GM06990 (cell line): Measurements from ENCODE around the gene IGF1R.

ENCODE experiments used
- DNase-seq: peaks from one replicate; pipeline ENCODE4 v3.0.0-alpha.2; 2011; ENCODE audit not compliant: insufficient read length; ENCODE audit errors: extremely low read depth
- H3K27me3 ChIP-seq: replicated peaks from 2 replicates; pipeline ENCODE4 v1.6.0; 2011; ENCODE audit warnings: low read length; ENCODE audit not compliant: control insufficient read depth, insufficient read depth
- H3K36me3 ChIP-seq: 2 replicates; pipeline ENCODE4 v1.5.1; 2011; ENCODE audit warnings: low read length; ENCODE audit not compliant: control insufficient read depth, insufficient read depth
- H3K4me3 ChIP-seq: replicated peaks from 2 replicates; pipeline ENCODE4 v1.5.1; 2011; ENCODE audit warnings: low read depth, mild to moderate bottlenecking, control low read depth, low read length
- TF ChIP-seq, protein P1 (sequence below): IDR thresholded peaks from 2 replicates; pipeline ENCODE4 v1.5.1; 2011; ENCODE audit warnings: low read length, control low read depth, mild to moderate bottlenecking, inconsistent platforms; ENCODE audit not compliant: insufficient read depth, poor library complexity, severe bottlenecking

IGF1R gene

DNA sequence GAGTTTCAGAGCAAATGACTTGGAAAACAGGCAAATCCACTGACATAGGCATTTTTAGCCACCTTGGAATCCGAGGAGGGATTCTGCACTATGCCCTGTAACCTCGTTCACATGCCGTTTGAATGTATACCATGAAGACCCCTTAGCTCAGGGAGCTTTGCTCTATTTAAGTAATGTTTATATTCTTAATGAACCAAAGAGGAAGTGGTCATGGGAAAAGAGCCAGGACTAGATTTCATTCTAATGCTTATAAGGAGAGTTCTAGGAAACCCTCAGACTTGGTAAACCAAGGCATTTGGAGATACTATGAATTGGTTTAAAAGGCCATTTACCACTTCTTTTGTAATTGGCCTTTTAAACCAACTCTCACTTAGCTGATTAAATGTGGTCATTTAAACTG, 178.9 kb downstream of the IGF1R start:
- TF ChIP-seq, protein P1, sequence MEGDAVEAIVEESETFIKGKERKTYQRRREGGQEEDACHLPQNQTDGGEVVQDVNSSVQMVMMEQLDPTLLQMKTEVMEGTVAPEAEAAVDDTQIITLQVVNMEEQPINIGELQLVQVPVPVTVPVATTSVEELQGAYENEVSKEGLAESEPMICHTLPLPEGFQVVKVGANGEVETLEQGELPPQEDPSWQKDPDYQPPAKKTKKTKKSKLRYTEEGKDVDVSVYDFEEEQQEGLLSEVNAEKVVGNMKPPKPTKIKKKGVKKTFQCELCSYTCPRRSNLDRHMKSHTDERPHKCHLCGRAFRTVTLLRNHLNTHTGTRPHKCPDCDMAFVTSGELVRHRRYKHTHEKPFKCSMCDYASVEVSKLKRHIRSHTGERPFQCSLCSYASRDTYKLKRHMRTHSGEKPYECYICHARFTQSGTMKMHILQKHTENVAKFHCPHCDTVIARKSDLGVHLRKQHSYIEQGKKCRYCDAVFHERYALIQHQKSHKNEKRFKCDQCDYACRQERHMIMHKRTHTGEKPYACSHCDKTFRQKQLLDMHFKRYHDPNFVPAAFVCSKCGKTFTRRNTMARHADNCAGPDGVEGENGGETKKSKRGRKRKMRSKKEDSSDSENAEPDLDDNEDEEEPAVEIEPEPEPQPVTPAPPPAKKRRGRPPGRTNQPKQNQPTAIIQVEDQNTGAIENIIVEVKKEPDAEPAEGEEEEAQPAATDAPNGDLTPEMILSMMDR = no peak
- Histone ChIP-seq H3K4me3 (no peak overlapping the region), H3K27me3 (no peaks in the 10 kb centered on the region), H3K36me3 (no peaks in the 10 kb centered on the region)
- no peak for DNase-seq

DNA sequence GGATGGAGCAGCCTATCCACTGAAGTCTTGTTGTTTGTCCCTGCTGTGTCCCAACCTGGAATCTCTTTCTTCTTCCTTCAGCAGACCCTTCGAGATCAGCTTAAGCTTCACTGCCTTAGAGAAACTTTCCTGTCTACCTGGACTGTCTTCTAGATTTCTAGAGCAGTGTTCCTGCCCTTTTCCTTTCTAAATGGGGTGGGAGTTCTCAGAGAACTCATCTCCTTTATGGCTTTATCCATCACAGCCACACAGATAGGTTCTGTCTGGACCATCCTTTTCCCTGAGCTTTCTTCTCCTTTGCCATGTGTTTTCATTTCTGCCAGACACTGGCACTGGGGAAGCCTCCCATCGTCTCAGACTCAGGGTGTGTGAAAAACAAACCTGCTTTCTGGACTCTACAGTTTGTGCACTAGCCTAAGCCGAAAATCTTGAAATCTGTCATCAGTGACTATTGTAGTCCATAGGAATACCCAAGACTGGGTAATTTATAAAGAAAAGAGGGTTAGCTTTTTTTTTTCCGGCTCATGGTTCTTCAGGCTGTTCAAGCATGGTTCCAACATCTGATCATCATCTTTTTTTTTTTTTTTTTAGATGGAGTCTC, 181.8 kb downstream of the IGF1R start:
- no peaks in the 10 kb centered on the region for H3K27me3 ChIP-seq
- TF ChIP-seq, protein P1 = no peak
- H3K36me3 ChIP-seq = no peaks in the 10 kb centered on the region
- no peak for DNase-seq
- H3K4me3 ChIP-seq = no peak overlapping the region

DNA sequence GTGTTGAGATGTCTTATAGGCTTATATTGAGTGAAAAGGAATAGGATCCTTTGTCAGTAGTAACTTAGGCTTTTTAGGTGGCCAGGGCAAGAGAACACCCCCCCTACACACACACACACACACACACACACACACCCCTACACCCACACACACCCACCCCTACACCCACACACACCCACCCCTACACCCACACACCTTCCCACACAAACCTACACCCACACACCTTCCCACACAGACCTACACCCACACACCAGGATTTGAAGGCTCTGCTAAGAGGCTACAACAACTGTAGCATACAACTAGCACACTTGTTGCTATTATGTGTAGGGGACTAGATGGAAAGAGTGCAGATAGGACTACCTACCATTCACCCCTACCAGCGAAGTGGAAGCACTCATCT, 186.6 kb downstream of the IGF1R start:
- H3K27me3 ChIP-seq = no peaks in the 10 kb centered on the region
- no peak overlapping the region for H3K4me3 ChIP-seq
- no peak for DNase-seq
- H3K36me3 ChIP-seq = no peaks in the 10 kb centered on the region
- TF ChIP-seq, protein P1 = no peak

DNA sequence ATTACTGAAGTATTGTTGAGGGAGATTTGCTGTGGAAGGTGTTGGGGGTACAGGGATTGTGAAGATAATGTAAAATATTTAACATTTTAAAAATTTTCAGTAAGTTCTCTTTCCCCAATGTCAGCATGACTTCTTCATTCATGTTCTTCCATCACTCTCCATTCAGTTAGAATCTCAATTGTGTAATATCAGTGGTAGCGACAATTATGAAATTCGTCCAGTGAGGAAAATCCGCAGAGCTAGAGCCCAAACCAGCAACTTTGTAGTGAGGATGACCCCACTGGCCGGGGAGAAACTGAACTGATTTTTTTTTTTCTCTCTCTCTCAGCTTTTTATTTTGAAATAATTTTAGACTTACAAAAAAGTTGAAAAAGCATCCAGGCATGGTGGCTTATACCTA, 187.5 kb downstream of the IGF1R start:
- no peak overlapping the region for H3K4me3 ChIP-seq
- DNase-seq = no peak
- H3K36me3 ChIP-seq = no peaks in the 10 kb centered on the region
- H3K27me3 ChIP-seq = no peaks in the 10 kb centered on the region
- TF ChIP-seq, protein P1 = no peak

DNA sequence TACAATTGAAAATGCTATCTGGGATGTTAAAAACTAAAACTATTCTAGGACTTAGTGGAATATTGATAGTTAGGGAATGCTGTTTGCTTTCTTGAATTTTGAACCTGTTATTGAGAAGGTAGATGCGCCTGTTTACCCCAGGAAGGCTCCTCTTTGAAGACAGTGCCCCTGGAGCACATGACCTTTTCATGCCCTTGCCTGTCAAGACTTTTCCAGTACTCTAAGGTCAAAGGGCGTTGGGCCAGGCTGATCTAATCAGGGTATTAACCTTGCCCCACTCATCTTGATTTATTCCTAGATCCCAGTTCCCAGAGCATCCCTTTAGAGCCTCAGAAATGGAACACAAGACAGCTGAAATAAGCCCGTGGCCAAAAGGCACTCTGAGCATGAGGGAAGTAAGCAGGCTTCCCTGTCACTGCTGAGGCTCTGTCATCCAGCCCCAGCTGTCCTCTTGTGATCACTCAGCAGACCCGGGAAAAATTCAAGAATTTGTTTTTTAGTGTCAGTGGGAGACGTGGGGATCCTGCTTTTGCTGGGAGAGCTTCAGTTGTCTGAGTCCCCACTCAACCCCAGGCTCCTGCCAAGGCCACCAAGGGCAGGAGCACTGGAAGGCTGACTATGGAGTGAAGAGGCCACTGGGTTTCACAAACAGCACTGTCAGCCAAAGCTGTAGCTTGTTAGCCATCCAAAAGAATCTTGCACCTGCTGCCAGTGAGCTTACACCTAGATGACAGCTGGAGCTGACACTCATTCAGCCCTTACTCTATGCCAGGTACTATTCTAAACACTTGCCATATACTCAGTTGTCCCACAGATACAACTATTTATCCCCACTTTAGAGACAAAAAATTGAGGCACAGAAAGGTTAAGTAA, 190.3 kb downstream of the IGF1R start:
- DNase-seq = no peak
- H3K36me3 ChIP-seq = no peaks in the 10 kb centered on the region

More for the DNA sequence above, 190.3 kb downstream of the IGF1R start:
- TF ChIP-seq, protein P1 = no peak
- H3K4me3 ChIP-seq = no peak overlapping the region
- no peaks in the 10 kb centered on the region for H3K27me3 ChIP-seq
